Kidney epithelial cell (primary cell): ENCODE measurements around the gene U2AF1L4. TPM values are rescaled to one million over a fixed set of nuclear protein-coding genes. Genes with fewer than 3 reads are reported as not detected.

Experiments
- DNase-seq: peaks from one replicate; pipeline ENCODE4 v3.0.0-alpha.2; 2010; ENCODE audit warnings: low read depth
- H3K27me3 ChIP-seq: 2 replicates; pipeline ENCODE4 v1.6.0; 2011; ENCODE audit warnings: low read length; ENCODE audit not compliant: control insufficient read depth, insufficient read depth
- H3K36me3 ChIP-seq: 2 replicates; pipeline ENCODE4 v1.5.1; 2011; ENCODE audit warnings: low read length; ENCODE audit not compliant: control insufficient read depth, insufficient read depth
- H3K4me3 ChIP-seq: 2 replicates; pipeline ENCODE4 v1.5.1; 2011; ENCODE audit warnings: low read depth, mild to moderate bottlenecking, control low read depth, low read length
- CTCF ChIP-seq: IDR thresholded peaks from 2 replicates; pipeline ENCODE4 v1.5.1; 2011; ENCODE audit warnings: mild to moderate bottlenecking, moderate library complexity, low read length, control low read depth, inconsistent platforms; ENCODE audit not compliant: insufficient read depth, poor library complexity, severe bottlenecking
- total RNA-seq: library from RNA; depleted of rRNA; stranded (reverse); fragments of >200 nt; gene quantifications from 2 replicates; pipeline ENCODE4 v1.2.3, GENCODE V29; 2015

U2AF1L4 gene
- total RNA-seq, 1 donor from 2014 or later = 15.5 TPM

GRCh38 chr19:35790981-35791813, 46.0 kb upstream of the U2AF1L4 start:
- Histone ChIP-seq H3K36me3 (no peaks in the 10 kb centered on the region), H3K27me3 (peaks cover 7% of the 10 kb centered on the region), H3K4me3 (no peak overlapping the region)
- DNase-seq = no peak
- TF ChIP-seq CTCF = no peak

GRCh38 chr19:35789978-35790944, 45.0 kb upstream of the U2AF1L4 start:
- Histone ChIP-seq H3K4me3 (no peak overlapping the region), H3K27me3 (peaks cover 3% of the 10 kb centered on the region), H3K36me3 (no peaks in the 10 kb centered on the region)
- no peak for TF ChIP-seq CTCF
- no peak for DNase-seq

DNA sequence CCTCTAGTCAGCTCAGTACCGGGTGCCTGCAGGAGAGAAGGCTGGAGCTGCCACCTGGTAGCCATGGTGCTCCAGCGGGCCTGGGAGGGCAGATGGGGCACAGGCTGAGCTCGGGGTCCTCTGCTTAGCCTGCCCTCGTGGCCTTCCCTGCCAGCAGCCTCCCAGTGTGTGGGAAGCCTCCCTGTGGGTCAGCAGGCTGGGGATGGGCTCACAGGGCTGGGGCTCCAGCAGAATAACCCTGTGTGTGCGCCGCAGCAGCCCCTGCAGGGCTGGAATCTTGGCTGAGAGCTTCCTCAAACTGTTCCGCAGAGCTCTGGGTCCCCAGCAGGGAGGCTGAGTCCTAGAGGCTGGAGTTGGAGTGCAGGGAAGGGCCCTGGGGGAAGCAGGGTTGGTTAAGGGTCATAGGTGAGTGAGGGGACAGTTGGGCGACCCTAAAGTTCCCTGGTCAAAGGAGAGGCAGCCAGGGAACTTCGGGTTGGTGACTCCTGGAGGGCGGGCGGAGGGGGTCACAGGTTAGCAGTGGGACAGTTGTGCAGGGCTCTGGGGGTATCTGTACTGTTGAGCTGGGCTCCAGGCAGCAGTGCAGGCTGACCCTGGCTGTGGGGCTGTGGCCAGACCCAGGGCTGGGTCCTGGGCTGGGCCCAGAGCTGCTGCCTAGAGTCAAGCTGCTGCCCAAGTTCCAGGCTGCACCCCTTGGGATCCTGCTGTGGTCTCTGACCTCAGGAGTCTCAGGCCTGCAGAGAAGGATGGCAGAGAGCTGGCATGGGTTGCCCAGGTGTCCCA, 44.2 kb upstream of the U2AF1L4 start:
- DNase-seq = no peak
- no peaks in the 10 kb centered on the region for H3K36me3 ChIP-seq
- H3K4me3 ChIP-seq = no peak overlapping the region
- TF ChIP-seq CTCF = no peak
- peaks cover 3% of the 10 kb centered on the region for H3K27me3 ChIP-seq

DNA sequence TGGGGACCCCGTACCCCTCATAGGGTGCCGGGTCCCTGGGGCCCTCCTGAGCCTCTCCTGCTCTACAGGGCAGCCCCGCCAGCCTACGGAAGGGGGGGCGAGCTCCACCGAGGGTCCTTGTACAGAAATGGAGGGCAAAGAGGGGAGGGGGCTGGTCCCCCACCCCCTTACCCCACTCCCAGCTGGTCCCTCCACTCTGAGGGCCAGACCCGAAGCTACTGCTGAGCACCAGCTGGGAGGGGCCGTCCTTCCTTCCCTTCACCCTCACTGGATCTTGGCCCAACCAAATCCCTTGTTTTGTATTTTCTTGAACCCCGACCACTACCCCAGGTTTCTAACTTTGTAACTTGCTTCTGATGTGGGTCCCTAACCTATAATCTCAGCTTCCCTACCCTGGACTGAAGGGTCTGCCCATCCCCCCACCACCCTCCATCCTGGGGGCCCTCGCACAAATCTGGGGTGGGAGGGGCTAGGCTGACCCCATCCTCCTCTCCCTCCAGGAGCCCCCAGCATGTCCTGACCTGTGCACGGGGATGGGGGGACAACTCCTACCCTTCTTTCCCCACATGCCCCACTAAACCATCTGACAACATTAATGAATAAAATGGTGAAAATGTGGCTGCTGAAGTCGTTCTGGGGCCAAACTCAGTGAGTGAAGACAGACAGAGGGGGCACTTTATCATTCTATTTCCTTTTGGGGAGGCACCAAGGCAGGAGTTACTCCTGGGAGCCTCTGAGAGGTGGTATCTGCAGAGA, 43.2 kb upstream of the U2AF1L4 start:
- H3K4me3 ChIP-seq = no peak overlapping the region
- H3K27me3 ChIP-seq = peaks cover 3% of the 10 kb centered on the region
- DNase-seq = no peak
- no peak for TF ChIP-seq CTCF
- no peaks in the 10 kb centered on the region for H3K36me3 ChIP-seq

- Histone ChIP-seq H3K27me3 (peaks cover 3% of the 10 kb centered on the region), H3K36me3 (no peaks in the 10 kb centered on the region), H3K4me3 (no peak overlapping the region)
- no peak for DNase-seq
- TF ChIP-seq CTCF = no peak
Measured at GRCh38 chr19:35787227-35787799, 42.1 kb upstream of the U2AF1L4 start.
